ENCODE measurements around the gene NOX3. TPM values are rescaled to one million over a fixed set of nuclear protein-coding genes. Genes with fewer than 3 reads are reported as not detected.

Gene NOX3
- total RNA-seq, 1 donor from 2014 or later: not detected

DNA sequence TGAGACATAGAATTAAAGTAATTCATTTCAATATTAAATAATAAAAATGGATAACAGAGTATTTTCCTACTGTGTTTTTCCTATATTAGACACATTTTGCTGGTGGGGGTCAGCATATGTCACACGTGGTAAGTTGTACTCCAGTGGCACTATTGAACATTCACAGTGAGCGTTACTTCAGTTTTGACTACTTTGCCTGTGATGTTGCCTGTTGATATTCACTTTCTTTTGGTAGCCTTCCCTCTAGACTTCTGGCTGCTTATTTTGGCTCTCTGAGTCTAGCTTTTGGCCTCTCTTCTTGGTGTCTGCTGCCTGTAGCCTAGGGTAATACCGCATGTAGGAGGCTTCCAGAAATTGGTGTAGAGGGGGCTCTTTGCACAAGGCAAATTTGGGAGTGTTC lies 76.9 kb downstream of the NOX3 start:
- H3K27me3 ChIP-seq: no peaks in the 10 kb centered on the region
- H3K4me1 ChIP-seq: no peaks in the 10 kb centered on the region
- DNase-seq (no peak), ATAC-seq (no peak)
- no peaks in the 10 kb centered on the region for H3K36me3 ChIP-seq
- intact Hi-C loops (cut with DNase I): no loop called here
- no peak overlapping the region for H3K4me3 ChIP-seq
- TF ChIP-seq, protein P1, sequence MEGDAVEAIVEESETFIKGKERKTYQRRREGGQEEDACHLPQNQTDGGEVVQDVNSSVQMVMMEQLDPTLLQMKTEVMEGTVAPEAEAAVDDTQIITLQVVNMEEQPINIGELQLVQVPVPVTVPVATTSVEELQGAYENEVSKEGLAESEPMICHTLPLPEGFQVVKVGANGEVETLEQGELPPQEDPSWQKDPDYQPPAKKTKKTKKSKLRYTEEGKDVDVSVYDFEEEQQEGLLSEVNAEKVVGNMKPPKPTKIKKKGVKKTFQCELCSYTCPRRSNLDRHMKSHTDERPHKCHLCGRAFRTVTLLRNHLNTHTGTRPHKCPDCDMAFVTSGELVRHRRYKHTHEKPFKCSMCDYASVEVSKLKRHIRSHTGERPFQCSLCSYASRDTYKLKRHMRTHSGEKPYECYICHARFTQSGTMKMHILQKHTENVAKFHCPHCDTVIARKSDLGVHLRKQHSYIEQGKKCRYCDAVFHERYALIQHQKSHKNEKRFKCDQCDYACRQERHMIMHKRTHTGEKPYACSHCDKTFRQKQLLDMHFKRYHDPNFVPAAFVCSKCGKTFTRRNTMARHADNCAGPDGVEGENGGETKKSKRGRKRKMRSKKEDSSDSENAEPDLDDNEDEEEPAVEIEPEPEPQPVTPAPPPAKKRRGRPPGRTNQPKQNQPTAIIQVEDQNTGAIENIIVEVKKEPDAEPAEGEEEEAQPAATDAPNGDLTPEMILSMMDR (IDR thresholded peaks at IDR 0.05): no peak
- H3K27ac ChIP-seq: no peak overlapping the region
- no peaks in the 10 kb centered on the region for H3K9me3 ChIP-seq

DNA sequence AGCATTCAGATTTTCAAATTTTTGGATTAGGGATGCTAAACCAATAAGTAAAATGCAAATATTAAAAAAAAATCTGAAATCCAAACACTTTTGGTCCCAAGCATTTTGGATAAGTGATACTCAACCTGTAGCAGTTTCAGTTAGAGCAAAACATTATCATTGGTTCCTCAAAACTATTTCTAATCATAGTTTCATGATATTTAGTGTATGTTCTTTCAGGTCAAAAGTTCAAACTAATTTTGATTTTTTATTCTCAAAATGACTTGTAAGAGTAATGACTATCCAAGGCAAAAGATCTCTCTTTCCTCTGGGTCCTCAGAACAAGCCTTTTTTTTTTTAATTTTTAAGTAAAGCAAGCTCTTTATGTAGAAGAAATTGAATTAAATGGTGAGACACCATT lies 77.4 kb downstream of the NOX3 start:
- TF ChIP-seq, protein P1 (IDR thresholded peaks at IDR 0.05): no peak
- DNase-seq (no peak), ATAC-seq (no peak)
- no peak overlapping the region for H3K4me3 ChIP-seq
- H3K9me3 ChIP-seq: no peaks in the 10 kb centered on the region
- no peaks in the 10 kb centered on the region for H3K27me3 ChIP-seq
- H3K36me3 ChIP-seq: no peaks in the 10 kb centered on the region
- no peak overlapping the region for H3K27ac ChIP-seq
- H3K4me1 ChIP-seq: no peaks in the 10 kb centered on the region
- intact Hi-C loops (cut with DNase I): no loop called here

DNA sequence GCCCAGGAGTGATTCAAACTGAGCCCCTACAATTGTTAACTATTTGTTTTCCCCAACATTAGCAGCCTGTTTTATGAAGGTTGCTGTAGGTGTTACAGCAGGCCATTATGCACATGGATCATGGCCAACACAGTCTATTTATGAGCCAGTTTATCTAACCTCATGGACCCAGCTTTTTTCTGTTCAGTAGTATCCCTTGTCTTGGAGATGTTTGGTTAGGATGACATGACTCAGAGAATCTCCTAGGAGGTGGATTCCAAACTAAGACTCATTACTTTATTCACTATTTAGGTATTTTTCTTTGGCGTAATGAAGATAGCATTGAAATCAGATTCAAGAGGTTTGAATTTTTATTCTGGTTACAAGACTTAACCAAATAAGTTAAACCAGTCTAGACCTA lies 78.6 kb downstream of the NOX3 start:
- TF ChIP-seq, protein P1 (IDR thresholded peaks at IDR 0.05): no peak
- Histone ChIP-seq H3K27me3 (no peaks in the 10 kb centered on the region), H3K4me3 (no peak overlapping the region), H3K36me3 (no peaks in the 10 kb centered on the region), H3K9me3 (no peaks in the 10 kb centered on the region), H3K4me1 (no peaks in the 10 kb centered on the region), H3K27ac (no peak overlapping the region)
- DNase-seq: no peak
- ATAC-seq: no peak
- intact Hi-C loops (cut with DNase I): no loop called here

DNA sequence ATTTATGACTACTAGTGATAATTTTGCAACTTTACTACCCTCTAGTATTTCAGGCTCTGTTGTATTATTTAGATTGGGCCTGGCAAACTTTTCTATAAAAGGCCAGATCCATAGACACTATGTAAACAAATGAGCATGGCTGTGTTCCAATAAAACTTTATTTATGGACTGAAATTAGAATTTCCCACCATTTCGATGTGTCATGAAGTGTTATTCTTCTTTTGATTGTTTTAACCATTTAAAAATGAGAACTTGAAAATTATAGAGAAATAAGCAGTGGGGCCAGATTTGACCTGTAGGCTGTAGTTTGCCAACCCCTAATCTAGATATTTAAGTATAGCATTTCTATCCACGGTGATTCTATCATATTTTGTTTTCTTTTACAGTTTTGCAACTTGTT lies 79.8 kb downstream of the NOX3 start:
- ATAC-seq (no peak), DNase-seq (no peak)
- H3K27me3 ChIP-seq: no peaks in the 10 kb centered on the region
- no peaks in the 10 kb centered on the region for H3K9me3 ChIP-seq
- no peak overlapping the region for H3K27ac ChIP-seq
- H3K4me1 ChIP-seq: no peaks in the 10 kb centered on the region
- H3K4me3 ChIP-seq: no peak overlapping the region
- H3K36me3 ChIP-seq: no peaks in the 10 kb centered on the region
- intact Hi-C loops (cut with DNase I): no loop called here
- TF ChIP-seq, protein P1 (IDR thresholded peaks at IDR 0.05): no peak

DNA sequence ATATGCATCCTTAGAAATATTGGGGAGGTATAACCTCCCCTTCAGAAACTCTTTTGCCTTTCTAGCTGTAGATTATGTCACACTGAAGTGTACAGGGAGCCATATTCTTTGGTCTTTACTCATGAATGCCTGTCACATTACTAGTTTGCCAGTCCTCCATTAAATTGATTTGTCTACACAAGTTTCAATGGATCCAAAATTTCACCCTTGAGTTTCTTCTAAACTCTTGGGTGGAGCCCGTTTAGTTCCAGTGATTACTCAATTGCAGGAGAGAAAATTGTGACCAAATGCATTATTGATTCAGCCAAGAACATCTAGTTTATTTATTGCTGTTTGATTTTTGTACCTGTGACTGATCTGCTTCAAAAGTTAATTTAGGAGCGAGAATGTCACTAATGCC lies 81.0 kb downstream of the NOX3 start:
- no peak for DNase-seq
- Histone ChIP-seq H3K9me3 (no peaks in the 10 kb centered on the region), H3K36me3 (no peaks in the 10 kb centered on the region), H3K4me3 (no peak overlapping the region), H3K27me3 (no peaks in the 10 kb centered on the region), H3K4me1 (no peaks in the 10 kb centered on the region), H3K27ac (no peak overlapping the region)
- ATAC-seq: no peak
- intact Hi-C loops (cut with DNase I): no loop called here
- TF ChIP-seq, protein P1 (IDR thresholded peaks at IDR 0.05): no peak

DNA sequence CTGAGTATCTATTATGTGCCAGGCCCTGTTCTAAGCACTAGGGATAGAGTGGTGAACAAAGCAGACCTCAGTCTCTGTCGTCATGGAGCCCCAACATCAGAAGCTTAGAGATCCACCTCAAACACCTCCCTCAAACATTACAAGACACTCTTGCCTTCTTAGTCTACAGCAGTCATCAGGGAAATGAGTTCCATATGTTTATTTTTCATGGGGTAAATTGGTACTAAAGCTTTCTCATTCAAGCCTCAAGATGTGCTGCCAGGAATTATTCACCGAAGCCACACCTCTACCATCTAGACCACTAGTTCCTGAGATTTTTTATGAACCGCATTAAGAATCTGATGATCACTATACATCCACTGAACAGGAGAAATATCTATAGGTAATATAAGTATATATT lies 82.4 kb downstream of the NOX3 start:
- H3K27me3 ChIP-seq: no peaks in the 10 kb centered on the region
- no peaks in the 10 kb centered on the region for H3K4me1 ChIP-seq
- no peak for DNase-seq
- intact Hi-C loops (cut with DNase I): no loop called here
- no peak overlapping the region for H3K27ac ChIP-seq
- no peak for ATAC-seq
- H3K4me3 ChIP-seq: no peak overlapping the region
- TF ChIP-seq, protein P1 (IDR thresholded peaks at IDR 0.05): no peak
- no peaks in the 10 kb centered on the region for H3K36me3 ChIP-seq
- no peaks in the 10 kb centered on the region for H3K9me3 ChIP-seq

All from upper lobe of right lung (tissue), 1 donor.